ENCODE measurements around the gene CD9. TPM values are rescaled to one million over a fixed set of nuclear protein-coding genes. Genes with fewer than 3 reads are reported as not detected.

CD9 gene
- polyA plus RNA-seq, 3 donors: 7.6 to 323 (median 7.7) TPM

GRCh38 chr12:6282453-6282840, 82.2 kb downstream of the CD9 start:
- H3K27me3 ChIP-seq (ENCODE audit: control insufficient read depth in 2 of 2, insufficient read depth in 2 of 2, low read length in 2 of 2): peaks cover 0 to 22% of the 10 kb centered on the region in 2 donors
- Mint-ChIP-seq H3K4me3 (peak overlapping the region in 1 of 2 donors; percentile 7), H3K36me3 (no peaks in the 10 kb centered on the region), H3K27ac (no peak overlapping the region), H3K27me3 (ENCODE audit: low read depth in 3 of 3) (peaks cover 20 to 36% (median 26%) of the 10 kb centered on the region in 3 donors), H3K4me1 (peaks cover 12% of the 10 kb centered on the region), H3K9me3 (no peaks in the 10 kb centered on the region)
- H4K20me1 ChIP-seq (ENCODE audit: insufficient read depth, low read length): no peaks in the 10 kb centered on the region
- no peak overlapping the region for H3K9ac ChIP-seq (ENCODE audit: insufficient read depth, low read length, poor library complexity, severe bottlenecking)
- no peak for DNase-seq
- no peak overlapping the region for H2AFZ ChIP-seq (ENCODE audit: insufficient read depth, low read depth, low read length, poor library complexity, severe bottlenecking)
- H3K36me3 ChIP-seq (replicated peaks in 1 of 2; ENCODE audit: control insufficient read depth in 1 of 2, insufficient read depth in 2 of 2, low read length in 2 of 2): no peaks in the 10 kb centered on the region
- peaks cover 7 to 14% of the 10 kb centered on the region in 2 donors for H3K4me1 ChIP-seq (ENCODE audit: control insufficient read depth in 1 of 2, insufficient read depth in 2 of 2, low read length in 2 of 2)
- H3K4me2 ChIP-seq (replicated peaks; ENCODE audit: extremely low read depth, low read length, poor library complexity, severe bottlenecking): no peak overlapping the region
- intact Hi-C loops (cut with micrococcal nuclease): no loop called here
- H3K9me3 ChIP-seq (replicated peaks in 1 of 2; ENCODE audit: control insufficient read depth in 1 of 2, insufficient read depth in 1 of 2, low read length in 2 of 2): no peaks in the 10 kb centered on the region
- H3K27ac ChIP-seq (ENCODE audit: low read depth in 1 of 2, low read length in 2 of 2): no peak overlapping the region
- TF ChIP-seq CTCF (IDR thresholded peaks at IDR 0.05): no peak
- H3K4me3 ChIP-seq (replicated peaks in 1 of 3; ENCODE audit: low read depth in 2 of 3, low read length in 3 of 3): no peak overlapping the region
- WGBS (ENCODE audit: insufficient coverage): 100% methylated on average over 3 of the region's 4 CpGs
- H3K79me2 ChIP-seq (ENCODE audit: insufficient read depth, low read length): no peaks in the 10 kb centered on the region

GRCh38 chr12:6284273-6284672, 84.1 kb downstream of the CD9 start:
- Mint-ChIP-seq H3K36me3 (no peaks in the 10 kb centered on the region), H3K27me3 (ENCODE audit: low read depth in 3 of 3) (peaks cover 13 to 29% (median 17%) of the 10 kb centered on the region in 3 donors), H3K27ac (peak overlapping the region in 1 of 7 donors; percentile 37), H3K4me1 (peaks cover 5% of the 10 kb centered on the region), H3K9me3 (peaks cover 0 to 2% (median 0%) of the 10 kb centered on the region in 7 donors), H3K4me3 (peak overlapping the region in 1 of 2 donors; percentile 15)
- TF ChIP-seq CTCF (IDR thresholded peaks at IDR 0.05): no peak
- Histone ChIP-seq H3K27me3 (ENCODE audit: control insufficient read depth in 2 of 2, insufficient read depth in 2 of 2, low read length in 2 of 2) (peaks cover 0 to 12% of the 10 kb centered on the region in 2 donors), H3K36me3 (replicated peaks in 1 of 2; ENCODE audit: control insufficient read depth in 1 of 2, insufficient read depth in 2 of 2, low read length in 2 of 2) (no peaks in the 10 kb centered on the region), H2AFZ (ENCODE audit: insufficient read depth, low read depth, low read length, poor library complexity, severe bottlenecking) (no peak overlapping the region), H4K20me1 (ENCODE audit: insufficient read depth, low read length) (no peaks in the 10 kb centered on the region), H3K4me1 (ENCODE audit: control insufficient read depth in 1 of 2, insufficient read depth in 2 of 2, low read length in 2 of 2) (no peaks in the 10 kb centered on the region), H3K9ac (ENCODE audit: insufficient read depth, low read length, poor library complexity, severe bottlenecking) (no peak overlapping the region), H3K79me2 (ENCODE audit: insufficient read depth, low read length) (no peaks in the 10 kb centered on the region), H3K4me3 (replicated peaks in 1 of 3; ENCODE audit: low read depth in 2 of 3, low read length in 3 of 3) (no peak overlapping the region), H3K4me2 (replicated peaks; ENCODE audit: extremely low read depth, low read length, poor library complexity, severe bottlenecking) (no peak overlapping the region), H3K9me3 (replicated peaks in 1 of 2; ENCODE audit: control insufficient read depth in 1 of 2, insufficient read depth in 1 of 2, low read length in 2 of 2) (no peaks in the 10 kb centered on the region), H3K27ac (ENCODE audit: low read depth in 1 of 2, low read length in 2 of 2) (no peak overlapping the region)
- intact Hi-C loops (cut with micrococcal nuclease): loop anchor here (2.0 kb wide), 2 partner anchors 221 to 295 kb away; no protein-coding TSS in a partner anchor
- DNase-seq: no peak
- 90% methylated on average over 11 of the region's 12 CpGs for WGBS (ENCODE audit: insufficient coverage)

Measured in CD14-positive monocyte (primary cell).